Small intestine (tissue), 7 donors: ENCODE measurements around the gene RHBDL3. TPM values are rescaled to one million over a fixed set of nuclear protein-coding genes. Genes with fewer than 3 reads are reported as not detected.

Source experiments
- DNase-seq, 2 donors: peaks; one replicate each; pipeline versions ENCODE4 v3.0.0 to v3.0.0-alpha.2; 2013
- FAIRE-seq: peaks from 2 replicates; lab custom pipeline; 2012; peaks lifted over from hg19 to GRCh38; lab: Jason Lieb, UNC
- H3K27ac ChIP-seq, 3 donors: one replicate each; pipeline ENCODE4 v1.5.1; 2013; ENCODE audit warnings: low read length in 2 of 3, mild to moderate bottlenecking in 2 of 3, control low read depth in 1 of 3, inconsistent platforms in 1 of 3, low read depth in 1 of 3, moderate library complexity in 1 of 3
- H3K27me3 ChIP-seq, 3 donors: one replicate each; pipeline ENCODE4 v1.6.1; 2013; ENCODE audit warnings: low read length in 3 of 3, inconsistent platforms in 1 of 3; ENCODE audit not compliant: control insufficient read depth in 3 of 3, insufficient read depth in 3 of 3
- H3K36me3 ChIP-seq, 3 donors: one replicate each; pipeline ENCODE4 v1.6.1; 2013; ENCODE audit warnings: low read length in 3 of 3, inconsistent platforms in 1 of 3, low read depth in 1 of 3, mild to moderate bottlenecking in 1 of 3, moderate library complexity in 1 of 3; ENCODE audit not compliant: control insufficient read depth in 3 of 3, insufficient read depth in 2 of 3
- H3K4me1 ChIP-seq, 3 donors: one replicate each; pipeline ENCODE4 v1.6.1; 2013; ENCODE audit warnings: low read length in 2 of 3, inconsistent platforms in 1 of 3, low read depth in 1 of 3, mild to moderate bottlenecking in 1 of 3, moderate library complexity in 1 of 3; ENCODE audit not compliant: control insufficient read depth in 3 of 3, insufficient read depth in 2 of 3
- H3K4me3 ChIP-seq, 3 donors: one replicate each; pipeline ENCODE4 v1.5.1; 2013; ENCODE audit warnings: low read length in 3 of 3, control low read depth in 1 of 3, inconsistent platforms in 1 of 3, low read depth in 1 of 3, mild to moderate bottlenecking in 1 of 3, moderate library complexity in 1 of 3
- H3K9me3 ChIP-seq, 2 donors: one replicate each; pipeline ENCODE4 v1.6.1; 2013; ENCODE audit warnings: low read depth in 1 of 2, low read length in 1 of 2; ENCODE audit not compliant: control insufficient read depth in 2 of 2, insufficient read depth in 1 of 2
- WGBS, 3 donors: extraction: QIAGEN DNeasy Blood & Tissue Kit; methylation state at CpG; one replicate each; pipeline ENCODE4 v1.1.7; 2013; 5-methylcytosine and 5-hydroxymethylcytosine counted together
- polyA plus RNA-seq, 4 donors: library from polyadenylated mRNA; stranded (reverse) in 3 of 4; unstranded in 1 of 4; fragments of 200-250 nt in 3 of 4; fragments of 120-200 nt in 1 of 4; gene quantifications; one replicate each; pipeline versions ENCODE4 v1.2.1 to v1.2.3, GENCODE V29; 2013
- donor health status: healthy with polysubstance abuse.
- donor health status: control.
- donor health status: control.
- donor health status: Bipolar disorder and iron deficiency.
- donor health status: healthy.

RHBDL3 gene
- polyA plus RNA-seq, 4 donors = 0.40 TPM; not detected in 2

DNA sequence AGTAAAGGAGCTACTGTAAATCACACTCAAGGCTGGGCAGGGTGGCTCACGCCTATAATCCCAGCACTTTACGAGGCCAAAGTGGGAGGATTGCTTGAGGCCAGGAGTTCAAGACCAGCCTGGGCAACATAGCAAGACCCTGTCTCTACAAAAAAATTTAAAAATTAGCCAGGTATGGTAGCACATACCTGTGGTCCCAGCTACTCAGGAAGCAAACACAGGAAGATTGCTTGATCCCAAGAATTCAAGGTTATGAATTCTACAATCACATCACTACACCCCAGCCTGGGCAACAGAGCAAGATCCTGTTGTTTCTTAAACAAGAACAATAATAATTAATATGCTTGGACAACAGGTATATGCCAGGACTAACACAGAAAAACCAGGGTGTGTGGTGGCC lies 13.2 kb downstream of the RHBDL3 start:
- Histone ChIP-seq H3K27ac (no peak overlapping the region), H3K4me1 (no peaks in the 10 kb centered on the region), H3K4me3 (no peak overlapping the region), H3K27me3 (peaks cover 0 to 37% (median 0%) of the 10 kb centered on the region in 3 donors), H3K9me3 (no peaks in the 10 kb centered on the region), H3K36me3 (no peaks in the 10 kb centered on the region)
- DNase-seq (no peak), FAIRE-seq (no peak)
- WGBS, 3 donors = 82 to 92% (median 86%) methylated on average over 2 of the region's 2 CpGs

DNA sequence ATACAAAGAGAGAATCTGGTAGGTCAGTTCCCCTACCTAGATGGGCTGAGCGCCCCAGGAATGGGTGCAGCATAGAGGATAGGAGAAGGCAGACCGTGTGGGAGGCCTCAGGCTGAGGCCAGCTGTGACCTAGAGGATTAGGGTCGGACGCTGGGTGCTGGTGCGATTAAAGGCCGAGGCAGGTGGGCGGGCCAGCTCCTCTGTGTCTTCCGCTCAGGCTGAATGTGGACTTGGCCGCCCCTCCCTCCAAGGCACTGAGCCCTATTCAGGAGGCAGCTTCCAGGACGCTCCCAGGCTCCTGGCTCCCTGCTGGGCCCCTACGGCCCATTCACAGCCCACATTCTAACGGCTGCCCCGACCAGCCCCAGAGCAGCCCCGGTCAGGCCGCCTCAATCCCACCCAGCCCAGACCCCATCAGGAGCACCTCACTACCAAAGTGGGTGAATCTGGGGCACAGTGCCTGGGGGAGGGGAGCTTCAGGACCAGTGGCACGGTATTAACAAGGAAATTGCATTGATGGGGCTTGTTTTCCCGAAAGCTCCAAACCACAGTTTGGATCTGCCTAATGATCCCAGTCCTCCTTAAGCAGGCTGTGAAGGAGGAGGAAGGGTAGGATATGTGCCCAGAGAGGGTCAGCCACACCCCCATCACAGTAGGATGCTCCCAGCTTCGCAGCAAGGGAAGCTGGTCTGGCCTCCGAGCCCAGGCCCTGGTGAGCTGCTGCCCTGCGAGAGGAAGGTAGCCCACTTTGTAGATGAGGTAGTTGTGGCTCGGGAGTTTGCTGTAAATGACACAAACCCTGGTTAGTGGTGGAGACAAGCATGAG lies 14.5 kb downstream of the RHBDL3 start:
- DNase-seq (no peak), FAIRE-seq (no peak)
- 74 to 84% (median 80%) methylated on average over 16 to 21 of the region's 21 CpGs for WGBS, 3 donors
- Histone ChIP-seq H3K4me3 (no peak overlapping the region), H3K36me3 (no peaks in the 10 kb centered on the region), H3K27me3 (peaks cover 0 to 37% (median 3%) of the 10 kb centered on the region in 3 donors), H3K27ac (no peak overlapping the region), H3K9me3 (no peaks in the 10 kb centered on the region), H3K4me1 (no peaks in the 10 kb centered on the region)

DNA sequence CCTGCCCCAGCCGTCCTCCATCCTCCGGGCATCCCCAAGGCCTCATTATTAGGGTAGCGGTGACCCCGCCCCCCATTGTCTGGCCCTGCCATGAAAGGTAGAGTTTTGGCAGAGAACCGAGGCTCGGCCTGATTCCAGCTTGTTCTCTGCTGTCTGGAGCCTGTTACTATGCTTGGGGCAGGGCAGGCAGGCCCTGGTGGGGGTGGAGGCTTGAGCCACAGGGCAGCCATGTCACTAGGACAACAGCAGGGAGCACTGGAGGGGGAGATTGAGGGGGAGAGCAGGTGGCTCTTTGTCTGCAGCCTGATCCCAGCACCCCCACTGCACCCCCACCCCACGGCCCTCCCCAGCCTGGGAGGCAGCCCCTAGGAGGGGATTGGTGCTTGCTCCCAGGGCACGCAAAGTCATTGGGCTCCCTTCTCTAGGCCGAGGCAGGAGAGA lies 15.4 kb downstream of the RHBDL3 start:
- FAIRE-seq (no peak), DNase-seq (no peak)
- Histone ChIP-seq H3K27ac (no peak overlapping the region), H3K27me3 (peaks cover 0 to 35% (median 3%) of the 10 kb centered on the region in 3 donors), H3K4me3 (no peak overlapping the region), H3K36me3 (no peaks in the 10 kb centered on the region), H3K4me1 (no peaks in the 10 kb centered on the region), H3K9me3 (no peaks in the 10 kb centered on the region)
- 20 to 49% (median 44%) methylated on average over 7 to 9 of the region's 9 CpGs for WGBS, 3 donors

DNA sequence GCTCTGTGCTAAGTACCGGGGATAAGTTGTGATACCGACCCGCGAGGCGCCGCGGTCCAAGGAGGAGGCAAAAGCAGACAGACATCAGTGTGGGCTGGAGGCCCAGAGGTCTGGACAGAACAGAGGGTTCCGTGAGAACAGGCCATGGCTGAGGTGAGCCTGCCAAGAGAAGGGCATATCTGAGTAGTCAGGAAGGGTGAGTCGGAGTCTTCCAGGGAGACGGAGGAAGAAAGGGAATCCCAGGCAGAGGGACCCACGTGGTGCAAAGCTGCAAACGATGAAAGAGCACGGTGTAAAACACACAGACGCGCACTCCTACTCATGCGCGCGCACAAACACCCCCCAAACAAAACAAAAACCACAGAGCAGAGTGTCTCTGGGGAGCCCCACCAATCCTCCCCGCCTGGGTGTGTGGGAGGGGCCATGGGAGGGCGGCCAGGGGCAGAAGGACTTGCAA lies 18.1 kb downstream of the RHBDL3 start:
- Histone ChIP-seq H3K4me3 (no peak overlapping the region), H3K27me3 (peaks cover 0 to 35% (median 3%) of the 10 kb centered on the region in 3 donors), H3K9me3 (no peaks in the 10 kb centered on the region), H3K4me1 (no peaks in the 10 kb centered on the region), H3K36me3 (no peaks in the 10 kb centered on the region), H3K27ac (no peak overlapping the region)
- FAIRE-seq (no peak), DNase-seq (no peak)
- 66 to 73% (median 68%) methylated on average over 19 to 20 of the region's 20 CpGs for WGBS, 3 donors

GRCh38 chr17:32285306-32285705 lies 19.7 kb downstream of the RHBDL3 start:
- Histone ChIP-seq H3K36me3 (no peaks in the 10 kb centered on the region), H3K27me3 (peaks cover 0 to 23% (median 3%) of the 10 kb centered on the region in 3 donors), H3K4me3 (no peak overlapping the region), H3K27ac (no peak overlapping the region), H3K9me3 (no peaks in the 10 kb centered on the region), H3K4me1 (no peaks in the 10 kb centered on the region)
- DNase-seq = no peak
- WGBS, 3 donors = 79 to 91% (median 87%) methylated on average over 8 of the region's 8 CpGs
- FAIRE-seq = no peak

- no peaks in the 10 kb centered on the region for H3K9me3 ChIP-seq
- H3K27me3 ChIP-seq = peaks cover 1 to 21% (median 3%) of the 10 kb centered on the region in 3 donors
- WGBS, 3 donors = 50 to 74% (median 59%) methylated on average over 9 of the region's 9 CpGs
- H3K27ac ChIP-seq = no peak overlapping the region
- FAIRE-seq = no peak
- no peaks in the 10 kb centered on the region for H3K36me3 ChIP-seq
- no peak overlapping the region for H3K4me3 ChIP-seq
- no peak for DNase-seq
- no peaks in the 10 kb centered on the region for H3K4me1 ChIP-seq
Observed at GRCh38 chr17:32285746-32286517, 20.3 kb downstream of the RHBDL3 start.

DNA sequence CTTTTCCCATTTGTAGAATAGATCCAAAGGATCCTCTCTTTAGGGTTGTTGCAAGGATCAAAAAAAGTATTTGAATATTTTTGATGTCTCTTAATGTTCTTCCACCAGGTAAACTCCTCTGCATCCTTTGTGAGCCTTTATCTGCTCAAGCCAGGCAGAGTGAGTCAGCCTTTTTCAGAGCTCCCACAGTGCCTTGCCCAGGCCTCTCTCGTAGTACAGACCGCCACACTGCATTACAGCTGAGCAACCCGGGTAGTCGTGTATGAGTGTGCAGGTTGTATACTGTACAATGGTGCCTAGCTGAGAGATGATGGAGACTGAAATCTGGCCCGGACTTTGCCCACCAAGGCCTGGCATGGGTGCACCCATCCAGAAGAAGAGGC lies 20.9 kb downstream of the RHBDL3 start:
- Histone ChIP-seq H3K9me3 (no peaks in the 10 kb centered on the region), H3K27me3 (peaks cover 1 to 20% (median 3%) of the 10 kb centered on the region in 3 donors), H3K27ac (no peak overlapping the region), H3K4me1 (no peaks in the 10 kb centered on the region), H3K36me3 (no peaks in the 10 kb centered on the region), H3K4me3 (no peak overlapping the region)
- FAIRE-seq (no peak), DNase-seq (no peak)
- 55 to 78% (median 62%) methylated on average over 5 of the region's 5 CpGs for WGBS, 3 donors

GRCh38 chr17:32287804-32288511 lies 22.3 kb downstream of the RHBDL3 start:
- FAIRE-seq = no peak
- no peaks in the 10 kb centered on the region for H3K36me3 ChIP-seq
- peaks cover 1 to 16% (median 3%) of the 10 kb centered on the region in 3 donors for H3K27me3 ChIP-seq
- H3K4me3 ChIP-seq = no peak overlapping the region
- no peaks in the 10 kb centered on the region for H3K9me3 ChIP-seq
- DNase-seq = no peak
- H3K27ac ChIP-seq = no peak overlapping the region
- 86 to 93% (median 91%) methylated on average over 10 of the region's 10 CpGs for WGBS, 3 donors
- H3K4me1 ChIP-seq = no peaks in the 10 kb centered on the region
